IMR-90 (cell line): Measurements from ENCODE around the gene CIZ1.

ENCODE experiments used
- BHLHE40 ChIP-seq: fragments of 150-350 bp; IDR thresholded peaks from 2 replicates; pipeline ENCODE4 v1.6.1; 2016; ENCODE audit warnings: mild to moderate bottlenecking, low read depth, low read length
- CEBPB ChIP-seq: IDR thresholded peaks from 2 replicates; pipeline ENCODE4 v1.6.1; 2012; ENCODE audit warnings: low read depth, low read length, improper control_type of control experiment
- CHD1 ChIP-seq: IDR thresholded peaks from 2 replicates; pipeline ENCODE4 v1.6.1; 2012; ENCODE audit warnings: low read depth, low read length, improper control_type of control experiment
- MAZ ChIP-seq: IDR thresholded peaks from 2 replicates; pipeline ENCODE4 v1.6.1; 2012; ENCODE audit warnings: low read depth, mild to moderate bottlenecking, low read length, improper control_type of control experiment, moderate library complexity, borderline replicate concordance
- MXI1 ChIP-seq: IDR thresholded peaks from 2 replicates; pipeline ENCODE4 v1.6.1; 2012; ENCODE audit warnings: low read depth, mild to moderate bottlenecking, low read length, moderate library complexity, borderline replicate concordance
- POLR2A ChIP-seq: IDR thresholded peaks from 2 replicates; pipeline ENCODE4 v1.6.1; 2012; ENCODE audit warnings: mild to moderate bottlenecking, low read depth, low read length
- RAD21 ChIP-seq: IDR thresholded peaks from 2 replicates; pipeline ENCODE4 v1.6.1; 2012; ENCODE audit warnings: low read length, improper control_type of control experiment
- RCOR1 ChIP-seq: IDR thresholded peaks from 2 replicates; pipeline ENCODE4 v1.6.1; 2012; ENCODE audit warnings: mild to moderate bottlenecking, low read length, improper control_type of control experiment; ENCODE audit not compliant: insufficient replicate concordance
- SMC3 ChIP-seq: fragments of 150-350 bp; IDR thresholded peaks from 2 replicates; pipeline ENCODE4 v1.6.1; 2016; ENCODE audit warnings: low read depth, mild to moderate bottlenecking, antibody characterized with exemption, low read length, moderate library complexity
- TF ChIP-seq, protein P1 (sequence below): conservative IDR thresholded peaks from 2 replicates; pipeline ENCODE4 v1.5.1; 2012; ENCODE audit warnings: mild to moderate bottlenecking, low read depth, low read length, improper control_type of control experiment

DNA sequence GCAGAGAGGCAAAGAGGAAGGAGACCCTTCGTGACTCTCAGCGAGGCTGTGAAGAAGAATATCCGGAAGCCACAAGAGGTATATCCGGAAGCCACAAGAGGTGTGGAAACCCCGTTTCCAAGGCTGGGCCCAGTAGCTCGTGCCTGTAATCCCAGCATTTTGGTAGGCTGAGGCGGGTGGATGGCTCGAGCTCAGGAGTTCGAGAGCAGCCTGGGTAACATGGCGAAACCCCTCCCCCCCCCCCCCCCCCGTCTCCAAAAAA lies 31.9 kb downstream of the CIZ1 start:
- no peak for TF ChIP-seq CHD1
- TF ChIP-seq, protein P1, sequence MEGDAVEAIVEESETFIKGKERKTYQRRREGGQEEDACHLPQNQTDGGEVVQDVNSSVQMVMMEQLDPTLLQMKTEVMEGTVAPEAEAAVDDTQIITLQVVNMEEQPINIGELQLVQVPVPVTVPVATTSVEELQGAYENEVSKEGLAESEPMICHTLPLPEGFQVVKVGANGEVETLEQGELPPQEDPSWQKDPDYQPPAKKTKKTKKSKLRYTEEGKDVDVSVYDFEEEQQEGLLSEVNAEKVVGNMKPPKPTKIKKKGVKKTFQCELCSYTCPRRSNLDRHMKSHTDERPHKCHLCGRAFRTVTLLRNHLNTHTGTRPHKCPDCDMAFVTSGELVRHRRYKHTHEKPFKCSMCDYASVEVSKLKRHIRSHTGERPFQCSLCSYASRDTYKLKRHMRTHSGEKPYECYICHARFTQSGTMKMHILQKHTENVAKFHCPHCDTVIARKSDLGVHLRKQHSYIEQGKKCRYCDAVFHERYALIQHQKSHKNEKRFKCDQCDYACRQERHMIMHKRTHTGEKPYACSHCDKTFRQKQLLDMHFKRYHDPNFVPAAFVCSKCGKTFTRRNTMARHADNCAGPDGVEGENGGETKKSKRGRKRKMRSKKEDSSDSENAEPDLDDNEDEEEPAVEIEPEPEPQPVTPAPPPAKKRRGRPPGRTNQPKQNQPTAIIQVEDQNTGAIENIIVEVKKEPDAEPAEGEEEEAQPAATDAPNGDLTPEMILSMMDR = no peak
- TF ChIP-seq RAD21 = no peak
- no peak for TF ChIP-seq SMC3
- TF ChIP-seq MAZ = no peak
- TF ChIP-seq POLR2A = no peak
- no peak for TF ChIP-seq RCOR1
- TF ChIP-seq BHLHE40 = no peak
- no peak for TF ChIP-seq CEBPB
- no peak for TF ChIP-seq MXI1
